ENCODE measurements around the gene MBD4.
"Not testable (repeated sequence)": the region's sequence is repeated elsewhere in the genome, so short reads cannot be mapped to it uniquely, and the experiment has no call there.

Gene MBD4

DNA sequence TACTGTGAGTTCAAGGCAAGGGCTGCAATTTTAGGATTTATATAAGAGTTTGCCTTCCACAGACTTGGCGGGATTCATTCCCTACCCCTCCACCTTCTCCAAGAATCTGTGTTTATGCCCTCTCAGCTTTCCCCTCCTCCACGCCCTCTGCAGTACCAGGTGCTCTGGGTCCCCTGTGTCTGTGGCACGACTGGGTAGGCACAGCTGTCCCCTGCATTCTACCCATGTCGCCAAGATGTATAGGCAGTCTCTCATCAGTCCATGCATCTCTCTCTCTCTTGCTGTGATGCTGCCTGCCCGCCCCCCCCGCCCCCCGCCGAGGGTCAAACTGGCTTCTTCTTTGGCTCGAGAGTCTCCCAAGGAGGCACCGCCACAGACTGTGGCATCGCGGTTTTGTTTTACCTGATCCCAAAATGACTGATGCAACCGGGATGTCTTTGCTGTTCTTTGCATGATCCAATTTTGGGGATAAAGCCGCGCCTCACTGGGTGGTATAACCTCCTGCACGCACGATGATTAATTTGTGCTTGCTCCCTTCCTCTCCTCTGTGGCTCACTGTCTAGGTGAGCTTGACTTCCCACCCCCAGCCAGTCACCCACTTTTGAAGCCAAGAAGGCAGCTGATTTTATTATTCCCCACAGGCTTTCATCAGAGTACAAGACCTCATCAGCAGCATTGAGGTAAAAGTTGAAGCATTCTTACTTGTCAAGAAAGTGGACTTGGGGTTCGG is 55.0 kb downstream of the MBD4 start:
- H2BK5ac ChIP-seq (ENCODE audit: low read length), result no peak overlapping the region
- H4K8ac ChIP-seq (ENCODE audit: low read depth, low read length), result no peak overlapping the region
- no peak for DNase-seq (ENCODE audit: low spot score)
- no CpG with 5 or more reads among the region's 18 CpGs for WGBS, 2 donors (ENCODE audit: extremely low coverage in 2 of 2, insufficient read length in 2 of 2, insufficient replicate concordance in 1 of 2)
- H3K18ac ChIP-seq (ENCODE audit: low read length), result no peak overlapping the region
- H3K4ac ChIP-seq (ENCODE audit: low read length), result no peak overlapping the region
- H2BK120ac ChIP-seq (ENCODE audit: low read depth, low read length), result no peak overlapping the region
- no peak overlapping the region for H3K23ac ChIP-seq (ENCODE audit: low read depth, low read length, poor library complexity)
- no peaks in the 10 kb centered on the region for H3K79me1 ChIP-seq (ENCODE audit: low read depth, low read length)
- H3K27me3 ChIP-seq (ENCODE audit: control insufficient read depth in 3 of 3, insufficient read depth in 3 of 3, low read depth in 1 of 3, low read length in 3 of 3), result no peaks in the 10 kb centered on the region
- H2BK15ac ChIP-seq (ENCODE audit: low read length), result no peak overlapping the region
- H3K14ac ChIP-seq (ENCODE audit: low read length), result no peak overlapping the region
- H3K4me1 ChIP-seq (ENCODE audit: control insufficient read depth in 2 of 2, insufficient read depth in 1 of 2, low read depth in 1 of 2, low read length in 2 of 2), result peaks cover 5% of the 10 kb centered on the region in 2 donors
- no peak overlapping the region for H4K91ac ChIP-seq (ENCODE audit: low read depth, low read length, poor library complexity)
- peak overlapping the region; percentile 30 for H3K9ac ChIP-seq (ENCODE audit: low read depth, low read length, poor library complexity)
- no peak overlapping the region for H2BK12ac ChIP-seq (ENCODE audit: low read length)
- peaks cover 19 to 31% of the 10 kb centered on the region in 2 donors for H3K36me3 ChIP-seq (replicated peaks in 1 of 2; ENCODE audit: control insufficient read depth in 2 of 2, insufficient read depth in 2 of 2, low read length in 2 of 2)
- H2AFZ ChIP-seq (ENCODE audit: low read length), result no peak overlapping the region
- H3K4me3 ChIP-seq (ENCODE audit: low read length in 2 of 2), result no peak overlapping the region
- H2AK5ac ChIP-seq (ENCODE audit: low read depth, low read length), result no peak overlapping the region
- H3K4me2 ChIP-seq (ENCODE audit: insufficient read depth, low read length, poor library complexity, severe bottlenecking), result no peak overlapping the region
- peaks cover 0 to 5% of the 10 kb centered on the region in 2 donors for H3K9me3 ChIP-seq (replicated peaks in 1 of 2; ENCODE audit: control insufficient read depth in 2 of 2, insufficient read depth in 1 of 2, low read depth in 1 of 2, low read length in 2 of 2)
- no peak overlapping the region for H3K27ac ChIP-seq (replicated peaks; ENCODE audit: low read length)

DNA sequence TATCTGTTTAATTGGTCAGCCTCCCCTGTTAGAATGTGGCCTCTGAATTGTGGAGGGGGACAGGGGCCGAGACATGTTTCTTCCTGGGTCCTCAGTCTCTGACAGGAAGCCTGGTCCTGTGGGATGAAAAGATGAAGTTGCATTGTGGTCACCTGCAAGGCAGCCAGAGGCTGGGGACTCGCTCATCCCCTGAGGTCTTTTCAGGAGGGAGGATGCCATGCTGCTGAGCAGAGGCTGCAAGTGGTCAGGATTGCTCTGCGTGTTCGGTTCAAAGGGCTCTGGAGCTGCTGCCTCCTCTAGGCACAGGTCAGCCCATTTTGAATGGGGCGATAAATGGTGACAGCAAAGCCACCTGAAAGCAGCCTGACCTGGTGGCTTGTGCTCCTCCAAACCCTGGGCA is 55.6 kb downstream of the MBD4 start:
- H4K91ac ChIP-seq (ENCODE audit: low read depth, low read length, poor library complexity); H3K4me1 ChIP-seq (ENCODE audit: control insufficient read depth in 2 of 2, insufficient read depth in 1 of 2, low read depth in 1 of 2, low read length in 2 of 2); H3K27ac ChIP-seq (replicated peaks; ENCODE audit: low read length); H3K27me3 ChIP-seq (ENCODE audit: control insufficient read depth in 3 of 3, insufficient read depth in 3 of 3, low read depth in 1 of 3, low read length in 3 of 3); H4K8ac ChIP-seq (ENCODE audit: low read depth, low read length); H3K4me3 ChIP-seq (ENCODE audit: low read length in 2 of 2); H2BK5ac ChIP-seq (ENCODE audit: low read length); DNase-seq (ENCODE audit: low spot score); H3K9me3 ChIP-seq (replicated peaks in 1 of 2; ENCODE audit: control insufficient read depth in 2 of 2, insufficient read depth in 1 of 2, low read depth in 1 of 2, low read length in 2 of 2); H3K18ac ChIP-seq (ENCODE audit: low read length); H3K4ac ChIP-seq (ENCODE audit: low read length); H2AK5ac ChIP-seq (ENCODE audit: low read depth, low read length); H3K9ac ChIP-seq (ENCODE audit: low read depth, low read length, poor library complexity); H3K4me2 ChIP-seq (ENCODE audit: insufficient read depth, low read length, poor library complexity, severe bottlenecking); H2AFZ ChIP-seq (ENCODE audit: low read length); H3K79me1 ChIP-seq (ENCODE audit: low read depth, low read length); H2BK12ac ChIP-seq (ENCODE audit: low read length); H2BK15ac ChIP-seq (ENCODE audit: low read length); H2BK120ac ChIP-seq (ENCODE audit: low read depth, low read length); H3K23ac ChIP-seq (ENCODE audit: low read depth, low read length, poor library complexity); H3K14ac ChIP-seq (ENCODE audit: low read length): not testable (repeated sequence)
- peaks cover 12 to 24% of the 10 kb centered on the region in 2 donors for H3K36me3 ChIP-seq (replicated peaks in 1 of 2; ENCODE audit: control insufficient read depth in 2 of 2, insufficient read depth in 2 of 2, low read length in 2 of 2)
- WGBS, 2 donors (ENCODE audit: extremely low coverage in 2 of 2, insufficient read length in 2 of 2, insufficient replicate concordance in 1 of 2), result no CpG with 5 or more reads among the region's 5 CpGs

DNA sequence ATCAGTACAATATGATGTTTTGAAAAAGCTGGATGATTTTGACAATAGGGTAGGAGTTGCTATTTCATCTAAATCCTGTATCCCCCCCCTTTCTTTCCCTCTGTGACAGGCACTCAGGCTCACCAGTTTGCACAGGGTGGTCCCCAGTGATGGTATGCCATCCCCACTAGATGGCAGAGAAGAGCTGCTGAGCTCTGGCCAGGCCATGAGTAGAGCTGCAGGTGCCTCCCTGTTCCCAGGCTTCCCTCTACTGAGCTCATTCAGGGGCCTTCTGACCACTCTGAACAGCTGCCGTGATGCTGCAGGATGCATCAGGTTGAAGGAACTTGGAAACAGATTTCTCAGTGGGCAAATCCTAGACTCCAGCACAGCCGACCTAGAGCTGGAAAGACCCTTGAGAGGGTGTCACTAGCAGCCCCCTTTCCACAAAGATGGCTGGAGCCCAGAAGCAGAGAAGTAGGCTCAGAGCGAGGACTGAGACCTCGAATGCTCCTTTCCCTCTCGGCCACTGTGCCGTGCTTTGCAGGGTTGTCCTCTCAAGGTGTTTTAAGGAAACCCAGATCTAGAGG is 56.4 kb downstream of the MBD4 start:
- Histone ChIP-seq H3K23ac (ENCODE audit: low read depth, low read length, poor library complexity) (no peak overlapping the region), H3K27ac (replicated peaks; ENCODE audit: low read length) (no peak overlapping the region), H3K4me1 (ENCODE audit: control insufficient read depth in 2 of 2, insufficient read depth in 1 of 2, low read depth in 1 of 2, low read length in 2 of 2) (peaks cover 2 to 3% of the 10 kb centered on the region in 2 donors), H4K8ac (ENCODE audit: low read depth, low read length) (no peak overlapping the region), H2AFZ (ENCODE audit: low read length) (no peak overlapping the region), H3K79me1 (ENCODE audit: low read depth, low read length) (no peaks in the 10 kb centered on the region), H3K36me3 (replicated peaks in 1 of 2; ENCODE audit: control insufficient read depth in 2 of 2, insufficient read depth in 2 of 2, low read length in 2 of 2) (peaks cover 11 to 20% of the 10 kb centered on the region in 2 donors), H3K4me2 (ENCODE audit: insufficient read depth, low read length, poor library complexity, severe bottlenecking) (no peak overlapping the region), H2BK120ac (ENCODE audit: low read depth, low read length) (no peak overlapping the region), H3K4ac (ENCODE audit: low read length) (no peak overlapping the region), H2BK12ac (ENCODE audit: low read length) (no peak overlapping the region), H4K91ac (ENCODE audit: low read depth, low read length, poor library complexity) (no peak overlapping the region), H3K14ac (ENCODE audit: low read length) (no peak overlapping the region), H3K9me3 (replicated peaks in 1 of 2; ENCODE audit: control insufficient read depth in 2 of 2, insufficient read depth in 1 of 2, low read depth in 1 of 2, low read length in 2 of 2) (peaks cover 0 to 16% of the 10 kb centered on the region in 2 donors), H3K9ac (ENCODE audit: low read depth, low read length, poor library complexity) (no peak overlapping the region), H3K18ac (ENCODE audit: low read length) (no peak overlapping the region), H3K27me3 (ENCODE audit: control insufficient read depth in 3 of 3, insufficient read depth in 3 of 3, low read depth in 1 of 3, low read length in 3 of 3) (no peaks in the 10 kb centered on the region), H3K4me3 (ENCODE audit: low read length in 2 of 2) (no peak overlapping the region), H2BK15ac (ENCODE audit: low read length) (no peak overlapping the region), H2BK5ac (ENCODE audit: low read length) (no peak overlapping the region), H2AK5ac (ENCODE audit: low read depth, low read length) (no peak overlapping the region)
- peak; percentile 55 for DNase-seq (ENCODE audit: low spot score)
- WGBS, 2 donors (ENCODE audit: extremely low coverage in 2 of 2, insufficient read length in 2 of 2, insufficient replicate concordance in 1 of 2), result no CpG with 5 or more reads among the region's 6 CpGs

DNA sequence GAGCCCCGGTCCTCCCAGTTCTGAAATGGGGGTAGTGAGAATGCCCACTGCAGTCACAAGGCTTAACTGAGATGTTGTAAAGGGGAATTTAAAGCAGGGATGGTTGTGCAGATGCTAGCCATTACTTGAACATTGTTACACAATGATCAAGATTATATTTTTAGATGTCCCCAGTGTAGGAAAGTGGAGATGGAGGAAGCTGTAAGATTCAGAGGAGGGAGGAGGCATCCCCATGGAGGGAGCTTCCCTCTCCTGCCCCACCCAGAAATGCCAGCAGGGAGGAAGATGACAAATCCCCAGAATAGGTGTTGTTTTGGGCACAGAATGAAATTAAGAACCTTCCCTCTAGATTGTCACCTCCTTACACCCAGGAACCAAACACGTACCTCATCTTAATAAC is 57.4 kb downstream of the MBD4 start:
- Histone ChIP-seq H3K23ac (ENCODE audit: low read depth, low read length, poor library complexity) (no peak overlapping the region), H3K4ac (ENCODE audit: low read length) (no peak overlapping the region), H3K14ac (ENCODE audit: low read length) (no peak overlapping the region), H4K91ac (ENCODE audit: low read depth, low read length, poor library complexity) (no peak overlapping the region), H3K4me2 (ENCODE audit: insufficient read depth, low read length, poor library complexity, severe bottlenecking) (no peak overlapping the region), H2AK5ac (ENCODE audit: low read depth, low read length) (no peak overlapping the region), H3K4me1 (ENCODE audit: control insufficient read depth in 2 of 2, insufficient read depth in 1 of 2, low read depth in 1 of 2, low read length in 2 of 2) (peaks cover 2 to 3% of the 10 kb centered on the region in 2 donors), H3K27ac (replicated peaks; ENCODE audit: low read length) (no peak overlapping the region), H3K9me3 (replicated peaks in 1 of 2; ENCODE audit: control insufficient read depth in 2 of 2, insufficient read depth in 1 of 2, low read depth in 1 of 2, low read length in 2 of 2) (peaks cover 7 to 26% of the 10 kb centered on the region in 2 donors), H4K8ac (ENCODE audit: low read depth, low read length) (no peak overlapping the region), H3K36me3 (replicated peaks in 1 of 2; ENCODE audit: control insufficient read depth in 2 of 2, insufficient read depth in 2 of 2, low read length in 2 of 2) (peaks cover 5 to 10% of the 10 kb centered on the region in 2 donors), H2BK5ac (ENCODE audit: low read length) (no peak overlapping the region), H3K18ac (ENCODE audit: low read length) (no peak overlapping the region), H2AFZ (ENCODE audit: low read length) (no peak overlapping the region), H3K4me3 (ENCODE audit: low read length in 2 of 2) (no peak overlapping the region), H2BK120ac (ENCODE audit: low read depth, low read length) (no peak overlapping the region), H3K79me1 (ENCODE audit: low read depth, low read length) (no peaks in the 10 kb centered on the region), H3K27me3 (ENCODE audit: control insufficient read depth in 3 of 3, insufficient read depth in 3 of 3, low read depth in 1 of 3, low read length in 3 of 3) (no peaks in the 10 kb centered on the region), H2BK15ac (ENCODE audit: low read length) (no peak overlapping the region), H2BK12ac (ENCODE audit: low read length) (no peak overlapping the region), H3K9ac (ENCODE audit: low read depth, low read length, poor library complexity) (no peak overlapping the region)
- no CpG with 5 or more reads among the region's 2 CpGs for WGBS, 2 donors (ENCODE audit: extremely low coverage in 2 of 2, insufficient read length in 2 of 2, insufficient replicate concordance in 1 of 2)
- DNase-seq (ENCODE audit: low spot score), result no peak
